ENCODE data around the gene CBL. TPM values are rescaled to one million over a fixed set of nuclear protein-coding genes. Genes with fewer than 3 reads are reported as not detected.

Gene CBL
- total and polyA plus RNA-seq, 10 of the 15 experiments (the other 5 are each of a cell fraction or from before 2014, with no cell fraction given): 3.9 to 27.1 (median 9.5) TPM

DNA sequence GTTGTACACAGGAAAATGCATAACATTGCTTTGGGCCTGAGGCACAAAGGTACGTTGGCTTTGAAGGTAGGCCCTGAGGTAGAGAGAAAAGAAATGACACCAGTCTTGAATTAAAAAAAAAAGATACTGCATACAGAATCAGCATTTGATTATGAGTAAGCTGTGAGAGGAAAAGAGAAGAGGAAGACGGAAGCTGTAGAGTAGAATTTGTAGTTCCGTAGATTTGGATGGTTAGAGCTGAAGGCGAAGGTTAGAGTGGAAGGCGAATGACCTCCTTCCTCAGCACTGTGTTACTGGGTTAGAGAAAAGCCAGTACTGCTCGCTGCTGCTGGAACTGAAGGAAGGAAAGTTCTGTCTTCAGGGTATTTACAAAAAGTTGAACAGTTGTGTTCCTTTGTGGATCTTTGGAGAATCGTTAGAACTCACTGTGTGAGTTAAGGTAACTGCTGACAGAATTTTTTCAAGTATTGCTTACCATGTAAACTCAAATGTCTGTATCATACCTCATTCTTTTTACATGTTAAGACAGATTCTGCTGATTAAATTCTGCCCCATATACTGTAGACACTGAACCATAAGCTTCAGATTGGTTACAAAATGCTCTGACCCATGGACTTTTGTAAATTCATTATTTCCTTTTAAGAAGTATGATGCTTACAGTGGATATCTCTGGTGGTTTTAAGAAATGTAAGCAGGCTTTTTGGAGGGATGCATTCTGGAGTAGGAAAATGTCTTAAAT is 60.5 kb downstream of the CBL start:
- Histone ChIP-seq H3K4me3 (no peak overlapping the region), H3K4me2 (ENCODE audit: control insufficient read depth, insufficient read depth) (no peak overlapping the region), H3K9ac (ENCODE audit: control insufficient read depth, insufficient read depth, low read length) (no peak overlapping the region), H3K4me1 (ENCODE audit: control insufficient read depth, insufficient read depth, low read length) (peaks cover 18% of the 10 kb centered on the region), H3K79me2 (ENCODE audit: control insufficient read depth, insufficient read depth, low read length) (peaks cover 62% of the 10 kb centered on the region), H3K9me3 (replicated peaks; ENCODE audit: control insufficient read depth, insufficient read depth, low read length) (no peaks in the 10 kb centered on the region), H3K27ac (ENCODE audit: control insufficient read depth, insufficient read depth) (no peak overlapping the region; the same call in 1 of the 2 replicates), H3K27me3 (replicated peaks in 1 of 2; ENCODE audit: control insufficient read depth in 2 of 2, insufficient read depth in 2 of 2, low read length in 1 of 2) (no peaks in the 10 kb centered on the region), H2AFZ (ENCODE audit: control insufficient read depth, low read depth, low read length) (no peak overlapping the region), H4K20me1 (ENCODE audit: control insufficient read depth, insufficient read depth) (no peaks in the 10 kb centered on the region), H3K36me3 (ENCODE audit: control insufficient read depth in 2 of 2, insufficient read depth in 2 of 2, low read length in 1 of 2) (no peaks in the 10 kb centered on the region; a peak in 1 of 4 replicates)
- ATAC-seq (no peak), DNase-seq (ENCODE audit: low read depth, low spot score) (no peak), FAIRE-seq (no peak)
- in situ Hi-C loops (cut with MboI) (no loop called here), intact Hi-C loops (cut with micrococcal nuclease; ENCODE audit: unreplicated experiment) (no loop called here)
- CTCF ChIA-PET: interaction anchor here (0.6 to 2.0 kb wide), 10 partner anchors 8 to 139 kb away, joined by 3 to 7 read pairs (median 4); no protein-coding TSS in a partner anchor
- POLR2A ChIA-PET: interaction anchor here (0.6 to 1.1 kb wide), 2 partner anchors 53 to 254 kb away, joined by 3 read pairs; no protein-coding TSS in a partner anchor
- SMC1A ChIA-PET (ENCODE audit: uncharacterized antibody, unreplicated experiment): interaction anchor here (1.2 to 1.9 kb wide), 6 partner anchors 10 to 29 kb away, joined by 3 to 6 read pairs (median 4); no protein-coding TSS in a partner anchor
- 96% methylated on average over 7 of the region's 7 CpGs for WGBS (ENCODE audit: insufficient coverage, insufficient replicate concordance, low lambda C conversion rate, missing lambda C conversion rate)
- BruUV-seq (replicated peaks): no TSS peak
- no peak for TF ChIP-seq CBX3 (IDR thresholded peaks at IDR 0.05; ENCODE audit: borderline replicate concordance, low read depth)
- RAD21 ChIA-PET (ENCODE audit: unreplicated experiment): interaction anchor here (0.9 to 1.3 kb wide), 2 partner anchors 16 to 61 kb away, joined by 3 read pairs; partner anchors contain the start of gene CBL

DNA sequence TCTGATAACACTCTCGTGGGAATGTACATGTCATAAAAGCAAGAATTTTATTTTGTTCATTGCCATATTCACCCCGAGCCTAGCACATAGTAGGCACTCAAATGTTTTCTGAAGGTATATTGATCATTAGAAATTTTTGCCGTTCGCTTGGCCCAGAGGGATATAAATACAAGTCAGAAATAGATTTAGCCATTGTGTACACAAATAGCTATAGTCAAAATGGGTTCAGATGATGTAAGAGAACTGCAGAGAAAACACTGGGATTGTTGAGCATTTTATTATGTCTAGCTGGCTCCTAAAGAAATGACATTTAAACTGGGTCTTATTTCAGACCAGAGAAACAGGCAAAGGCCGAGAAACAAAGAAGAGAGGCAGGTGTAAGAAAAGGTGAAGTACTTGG is 61.5 kb downstream of the CBL start:
- H3K9me3 ChIP-seq (replicated peaks; ENCODE audit: control insufficient read depth, insufficient read depth, low read length): no peaks in the 10 kb centered on the region
- no peak overlapping the region for H3K4me2 ChIP-seq (ENCODE audit: control insufficient read depth, insufficient read depth)
- ChIA-PET POLR2A (interaction anchor here (0.6 to 1.4 kb wide), 2 partner anchors 62 to 1061 kb away, joined by 3 to 4 read pairs; no protein-coding TSS in a partner anchor), RAD21 (ENCODE audit: unreplicated experiment) (no interaction called here), SMC1A (ENCODE audit: uncharacterized antibody, unreplicated experiment) (interaction anchor here (0.7 to 1.9 kb wide), 3 partner anchors 9 to 30 kb away, joined by 3 to 6 read pairs (median 5); no protein-coding TSS in a partner anchor), CTCF (interaction anchor here (2.0 kb wide), 1 partner anchor 71 kb away, joined by 5 read pairs; no protein-coding TSS in a partner anchor)
- H3K27me3 ChIP-seq (replicated peaks in 1 of 2; ENCODE audit: control insufficient read depth in 2 of 2, insufficient read depth in 2 of 2, low read length in 1 of 2): no peaks in the 10 kb centered on the region
- peaks cover 9% of the 10 kb centered on the region for H3K4me1 ChIP-seq (ENCODE audit: control insufficient read depth, insufficient read depth, low read length)
- no TSS peak for BruUV-seq (replicated peaks)
- H4K20me1 ChIP-seq (ENCODE audit: control insufficient read depth, insufficient read depth): no peaks in the 10 kb centered on the region
- no peak overlapping the region for H2AFZ ChIP-seq (ENCODE audit: control insufficient read depth, low read depth, low read length)
- 91% methylated on average over 5 of the region's 5 CpGs for WGBS (ENCODE audit: insufficient coverage, insufficient replicate concordance, low lambda C conversion rate, missing lambda C conversion rate)
- peaks cover 53% of the 10 kb centered on the region for H3K79me2 ChIP-seq (ENCODE audit: control insufficient read depth, insufficient read depth, low read length)
- no peak overlapping the region for H3K27ac ChIP-seq (ENCODE audit: control insufficient read depth, insufficient read depth)
- no peaks in the 10 kb centered on the region; a peak in 2 of 4 replicates for H3K36me3 ChIP-seq (ENCODE audit: control insufficient read depth in 2 of 2, insufficient read depth in 2 of 2, low read length in 1 of 2)
- FAIRE-seq (no peak), DNase-seq (ENCODE audit: low read depth, low spot score) (no peak), ATAC-seq (no peak)
- in situ Hi-C loops (cut with MboI): no loop called here
- H3K4me3 ChIP-seq: no peak overlapping the region
- H3K9ac ChIP-seq (ENCODE audit: control insufficient read depth, insufficient read depth, low read length): no peak overlapping the region
- intact Hi-C loops (cut with micrococcal nuclease; ENCODE audit: unreplicated experiment): no loop called here
- TF ChIP-seq EP300 (IDR thresholded peaks at IDR 0.05; ENCODE audit: borderline replicate concordance in 1 of 2, control insufficient read depth in 1 of 2, low read depth in 2 of 2, low read length in 2 of 2): no peak
- no peak for TF ChIP-seq SPI1 (IDR thresholded peaks at IDR 0.05; ENCODE audit: borderline replicate concordance, insufficient read depth, low read depth, low read length)
- TF ChIP-seq PML (IDR thresholded peaks at IDR 0.05; ENCODE audit: low read length): no peak
- TF ChIP-seq, protein P1, sequence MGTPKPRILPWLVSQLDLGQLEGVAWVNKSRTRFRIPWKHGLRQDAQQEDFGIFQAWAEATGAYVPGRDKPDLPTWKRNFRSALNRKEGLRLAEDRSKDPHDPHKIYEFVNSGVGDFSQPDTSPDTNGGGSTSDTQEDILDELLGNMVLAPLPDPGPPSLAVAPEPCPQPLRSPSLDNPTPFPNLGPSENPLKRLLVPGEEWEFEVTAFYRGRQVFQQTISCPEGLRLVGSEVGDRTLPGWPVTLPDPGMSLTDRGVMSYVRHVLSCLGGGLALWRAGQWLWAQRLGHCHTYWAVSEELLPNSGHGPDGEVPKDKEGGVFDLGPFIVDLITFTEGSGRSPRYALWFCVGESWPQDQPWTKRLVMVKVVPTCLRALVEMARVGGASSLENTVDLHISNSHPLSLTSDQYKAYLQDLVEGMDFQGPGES (IDR thresholded peaks at IDR 0.05): no peak
- TF ChIP-seq MTA3 (IDR thresholded peaks at IDR 0.05; ENCODE audit: borderline replicate concordance, low read length): no peak
- TF ChIP-seq CREM (IDR thresholded peaks at IDR 0.05; ENCODE audit: low read depth): no peak
- TF ChIP-seq, protein P2, sequence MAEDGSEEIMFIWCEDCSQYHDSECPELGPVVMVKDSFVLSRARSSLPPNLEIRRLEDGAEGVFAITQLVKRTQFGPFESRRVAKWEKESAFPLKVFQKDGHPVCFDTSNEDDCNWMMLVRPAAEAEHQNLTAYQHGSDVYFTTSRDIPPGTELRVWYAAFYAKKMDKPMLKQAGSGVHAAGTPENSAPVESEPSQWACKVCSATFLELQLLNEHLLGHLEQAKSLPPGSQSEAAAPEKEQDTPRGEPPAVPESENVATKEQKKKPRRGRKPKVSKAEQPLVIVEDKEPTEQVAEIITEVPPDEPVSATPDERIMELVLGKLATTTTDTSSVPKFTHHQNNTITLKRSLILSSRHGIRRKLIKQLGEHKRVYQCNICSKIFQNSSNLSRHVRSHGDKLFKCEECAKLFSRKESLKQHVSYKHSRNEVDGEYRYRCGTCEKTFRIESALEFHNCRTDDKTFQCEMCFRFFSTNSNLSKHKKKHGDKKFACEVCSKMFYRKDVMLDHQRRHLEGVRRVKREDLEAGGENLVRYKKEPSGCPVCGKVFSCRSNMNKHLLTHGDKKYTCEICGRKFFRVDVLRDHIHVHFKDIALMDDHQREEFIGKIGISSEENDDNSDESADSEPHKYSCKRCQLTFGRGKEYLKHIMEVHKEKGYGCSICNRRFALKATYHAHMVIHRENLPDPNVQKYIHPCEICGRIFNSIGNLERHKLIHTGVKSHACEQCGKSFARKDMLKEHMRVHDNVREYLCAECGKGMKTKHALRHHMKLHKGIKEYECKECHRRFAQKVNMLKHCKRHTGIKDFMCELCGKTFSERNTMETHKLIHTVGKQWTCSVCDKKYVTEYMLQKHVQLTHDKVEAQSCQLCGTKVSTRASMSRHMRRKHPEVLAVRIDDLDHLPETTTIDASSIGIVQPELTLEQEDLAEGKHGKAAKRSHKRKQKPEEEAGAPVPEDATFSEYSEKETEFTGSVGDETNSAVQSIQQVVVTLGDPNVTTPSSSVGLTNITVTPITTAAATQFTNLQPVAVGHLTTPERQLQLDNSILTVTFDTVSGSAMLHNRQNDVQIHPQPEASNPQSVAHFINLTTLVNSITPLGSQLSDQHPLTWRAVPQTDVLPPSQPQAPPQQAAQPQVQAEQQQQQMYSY (CRISPR knock-in tag; IDR thresholded peaks at IDR 0.05): no peak
- no peak for TF ChIP-seq NR2C1 (IDR thresholded peaks at IDR 0.05)
- TF ChIP-seq CHD4 (IDR thresholded peaks at IDR 0.05): no peak
- TF ChIP-seq MEF2B (IDR thresholded peaks at IDR 0.05; ENCODE audit: partially characterized antibody, poor library complexity, severe bottlenecking): no peak

Data from GM12878 (cell line).